Activated naive CD4-positive, alpha-beta T cell treated with anti-CD3 and anti-CD28 coated beads, Interleukin-2, amount 10 ng/mL, durations not matched to agents 7 days and 5 days (primary cell): ENCODE measurements around the gene OXLD1.
A peak's percentile ranks its signal among the peaks of the same experiment; 100 is the strongest.

ENCODE experiments used
- CTCF ChIA-PET: fragments of 350-600 bp; sonication (Branson Sonifier 250); formaldehyde crosslinking; loops from one replicate; lab custom pipeline; 2021; ENCODE audit warnings: antibody characterized with exemption; lab: Charles Lee
- DNase-seq: peaks from one replicate; pipeline ENCODE4 v3.0.0-alpha.2; 2020
- H3K27ac Mint-ChIP-seq: one replicate; pipeline ENCODE4 v1.8.0; 2021; ENCODE audit warnings: mild to moderate bottlenecking, moderate library complexity, mixed read lengths
- H3K27me3 Mint-ChIP-seq: one replicate; pipeline ENCODE4 v1.8.0; 2021; ENCODE audit warnings: mild to moderate bottlenecking, mixed read lengths
- H3K36me3 Mint-ChIP-seq: one replicate; pipeline ENCODE4 v1.8.0; 2021; ENCODE audit warnings: mixed read lengths
- H3K4me1 Mint-ChIP-seq: one replicate; pipeline ENCODE4 v1.8.0; 2021; ENCODE audit warnings: mixed read lengths
- H3K4me3 Mint-ChIP-seq: one replicate; pipeline ENCODE4 v1.8.0; 2021; ENCODE audit warnings: mild to moderate bottlenecking, moderate library complexity, mixed read lengths
- H3K9me3 Mint-ChIP-seq: one replicate; pipeline ENCODE4 v1.8.0; 2021; ENCODE audit warnings: mixed read lengths

OXLD1 gene

GRCh38 chr17:81706757-81707624 lies 40.6 kb upstream of the OXLD1 start:
- H3K36me3 Mint-ChIP-seq, result peaks cover 31% of the 10 kb centered on the region
- H3K9me3 Mint-ChIP-seq, result no peaks in the 10 kb centered on the region
- no peak overlapping the region for H3K4me3 Mint-ChIP-seq
- H3K4me1 Mint-ChIP-seq, result peaks cover 45% of the 10 kb centered on the region
- no peak overlapping the region for H3K27ac Mint-ChIP-seq
- no peak for DNase-seq
- CTCF ChIA-PET, result no interaction called here
- no peaks in the 10 kb centered on the region for H3K27me3 Mint-ChIP-seq

DNA sequence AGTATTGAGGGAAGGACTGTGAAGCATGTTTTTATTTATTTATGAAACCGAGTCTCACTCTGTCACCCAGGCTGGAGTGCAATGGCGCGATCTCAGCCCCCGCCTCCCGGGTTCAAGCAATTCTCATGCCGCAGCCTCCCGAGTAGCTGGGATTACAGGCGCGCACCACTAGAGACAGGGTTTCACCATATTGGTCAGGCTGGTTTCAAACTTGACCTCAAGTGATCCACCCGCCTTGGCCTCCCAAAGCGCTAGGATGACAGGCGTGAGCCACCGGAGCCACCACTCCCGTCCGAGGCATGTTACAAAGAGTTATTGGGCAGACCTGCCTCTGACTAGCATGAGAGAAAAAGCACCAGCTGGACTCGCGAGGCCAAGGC lies 39.8 kb upstream of the OXLD1 start:
- H3K4me1 Mint-ChIP-seq, result peaks cover 47% of the 10 kb centered on the region
- CTCF ChIA-PET, result no interaction called here
- no peaks in the 10 kb centered on the region for H3K27me3 Mint-ChIP-seq
- no peaks in the 10 kb centered on the region for H3K9me3 Mint-ChIP-seq
- peaks cover 37% of the 10 kb centered on the region for H3K36me3 Mint-ChIP-seq
- no peak for DNase-seq
- no peak overlapping the region for H3K4me3 Mint-ChIP-seq
- no peak overlapping the region for H3K27ac Mint-ChIP-seq

- no peak for DNase-seq
- Mint-ChIP-seq H3K36me3 (peaks cover 41% of the 10 kb centered on the region), H3K4me1 (peaks cover 47% of the 10 kb centered on the region), H3K4me3 (peak overlapping the region; percentile 21), H3K27ac (no peak overlapping the region), H3K9me3 (no peaks in the 10 kb centered on the region), H3K27me3 (no peaks in the 10 kb centered on the region)
- CTCF ChIA-PET, result no interaction called here
These were observed 39.3 kb upstream of the OXLD1 start for GRCh38 chr17:81705518-81706231.

GRCh38 chr17:81703747-81704654 lies 37.6 kb upstream of the OXLD1 start:
- Mint-ChIP-seq H3K27me3 (no peaks in the 10 kb centered on the region), H3K36me3 (peaks cover 44% of the 10 kb centered on the region), H3K9me3 (no peaks in the 10 kb centered on the region), H3K27ac (peak overlapping the region; percentile 89), H3K4me3 (peak overlapping the region; percentile 86), H3K4me1 (peaks cover 40% of the 10 kb centered on the region)
- peak; percentile 52 for DNase-seq
- CTCF ChIA-PET, result interaction anchor here (0.8 kb wide), 1 partner anchor 222 kb away, joined by 3 read pairs; no protein-coding TSS in a partner anchor

DNA sequence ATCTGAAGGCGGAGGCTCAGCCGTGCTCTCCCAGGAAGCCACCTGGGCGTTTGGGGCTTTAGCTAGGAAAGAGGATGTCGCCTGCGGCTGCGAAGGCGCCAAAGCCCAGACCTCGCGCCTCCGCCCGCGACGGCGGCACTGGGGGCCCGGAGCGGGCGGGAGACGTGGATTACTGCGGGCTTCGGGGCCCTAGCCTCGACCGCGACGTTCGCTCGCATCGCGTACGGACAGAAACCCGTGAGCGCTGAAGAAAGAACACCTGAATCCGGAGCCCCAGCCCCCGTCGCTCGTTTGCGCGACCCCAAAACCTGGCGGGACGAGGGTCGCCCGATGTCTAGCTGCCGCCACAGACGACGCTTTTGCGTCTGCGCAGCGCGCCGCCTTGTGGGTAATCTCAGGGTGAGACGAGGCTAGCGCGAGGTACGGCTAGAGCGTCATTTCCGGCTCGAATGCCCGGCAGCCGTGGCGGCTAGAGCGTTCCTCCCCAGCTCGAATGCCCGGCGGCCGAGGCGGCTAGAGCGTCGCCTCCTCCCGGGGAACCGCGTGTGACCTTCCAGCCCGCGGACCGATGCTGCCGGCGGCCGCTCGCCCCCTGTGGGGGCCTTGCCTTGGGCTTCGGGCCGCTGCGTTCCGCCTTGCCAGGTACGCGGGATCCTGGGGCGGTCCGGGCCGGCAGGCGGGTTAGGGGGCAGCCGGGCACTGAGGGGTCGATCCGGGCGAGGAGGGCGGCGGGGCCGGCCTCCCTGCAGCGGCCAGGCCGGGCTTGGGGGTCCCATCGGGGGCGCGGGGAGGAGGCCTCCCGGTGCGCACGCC lies 36.7 kb upstream of the OXLD1 start, which contains the start of gene MRPL12:
Gene MRPL12, plus strand, starts transcription at position 434 of the 813 bp plus-strand sequence. Its CDS starts 135 bp downstream, at position 569.
- Mint-ChIP-seq H3K27me3 (no peaks in the 10 kb centered on the region), H3K4me1 (peaks cover 42% of the 10 kb centered on the region), H3K27ac (peak within 1 kb of the TSS; percentile 97), H3K9me3 (no peaks in the 10 kb centered on the region), H3K4me3 (peak within 1 kb of the TSS; percentile 86), H3K36me3 (peaks cover 48% of the 10 kb centered on the region)
- CTCF ChIA-PET, result interaction anchor here (0.8 to 1.7 kb wide), 3 partner anchors 20 to 223 kb away, joined by 3 to 8 read pairs (median 4); partner anchors contain the start of genes ARL16 and HGS
- peak; percentile 93 for DNase-seq

- peak overlapping the region; percentile 97 for H3K27ac Mint-ChIP-seq
- CTCF ChIA-PET, result interaction anchor here (0.8 to 1.7 kb wide), 3 partner anchors 18 to 30 kb away, joined by 3 to 8 read pairs (median 4); partner anchors contain the start of genes ARL16 and HGS
- H3K4me1 Mint-ChIP-seq, result peaks cover 42% of the 10 kb centered on the region
- H3K36me3 Mint-ChIP-seq, result peaks cover 60% of the 10 kb centered on the region
- H3K27me3 Mint-ChIP-seq, result no peaks in the 10 kb centered on the region
- peak; percentile 42 for DNase-seq
- H3K9me3 Mint-ChIP-seq, result no peaks in the 10 kb centered on the region
- H3K4me3 Mint-ChIP-seq, result peak overlapping the region; percentile 86
These were observed 35.1 kb upstream of the OXLD1 start for GRCh38 chr17:81701288-81702071.

DNA sequence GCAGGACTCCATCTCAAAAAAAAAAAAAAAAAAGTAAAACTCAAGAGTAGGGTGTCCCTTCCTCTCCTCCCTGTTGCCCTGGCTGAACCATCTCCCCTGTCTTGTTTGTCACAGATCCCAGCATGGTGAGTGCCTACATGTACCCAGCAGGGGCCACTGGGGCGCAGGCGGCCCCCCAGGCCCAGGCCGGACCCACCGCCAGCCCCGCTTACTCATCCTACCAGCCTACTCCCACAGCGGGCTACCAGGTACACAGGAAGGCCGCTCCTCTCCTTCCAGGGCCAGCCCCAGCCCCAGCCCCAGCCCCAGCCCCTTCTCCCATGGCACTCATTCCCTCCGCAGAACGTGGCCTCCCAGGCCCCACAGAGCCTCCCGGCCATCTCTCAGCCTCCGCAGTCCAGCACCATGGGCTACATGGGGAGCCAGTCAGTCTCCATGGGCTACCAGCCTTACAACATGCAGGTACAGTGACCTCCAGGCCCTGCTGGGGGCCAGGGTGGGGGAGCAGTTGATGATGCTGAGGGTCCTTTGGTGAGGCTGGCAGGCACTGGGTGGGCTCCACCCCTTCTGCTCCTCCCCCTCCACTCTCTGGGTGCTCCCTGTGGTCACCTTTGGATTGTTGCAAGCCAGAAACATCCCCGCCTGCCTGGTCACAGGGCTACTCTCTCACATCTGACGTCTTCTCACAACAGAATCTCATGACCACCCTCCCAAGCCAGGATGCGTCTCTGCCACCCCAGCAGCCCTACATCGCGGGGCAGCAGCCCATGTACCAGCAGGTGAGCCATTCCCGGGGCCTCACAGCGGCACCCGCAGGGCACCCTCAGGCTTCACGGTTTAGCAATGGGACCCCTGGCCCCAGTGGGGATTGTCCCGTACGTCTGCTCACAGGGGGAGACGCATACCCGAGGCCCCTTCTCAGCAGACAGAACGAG lies 34.2 kb upstream of the OXLD1 start:
- Mint-ChIP-seq H3K36me3 (peaks cover 53% of the 10 kb centered on the region), H3K4me1 (peaks cover 35% of the 10 kb centered on the region), H3K27me3 (no peaks in the 10 kb centered on the region), H3K9me3 (no peaks in the 10 kb centered on the region), H3K27ac (no peak overlapping the region), H3K4me3 (peak overlapping the region; percentile 86)
- CTCF ChIA-PET, result no interaction called here
- DNase-seq, result no peak

- CTCF ChIA-PET, result interaction anchor here (1.5 kb wide), 1 partner anchor 14 kb away, joined by 3 read pairs; the partner anchor contains the start of genes ARL16 and HGS
- Mint-ChIP-seq H3K9me3 (no peaks in the 10 kb centered on the region), H3K4me3 (no peak overlapping the region), H3K27me3 (no peaks in the 10 kb centered on the region), H3K27ac (peak overlapping the region; percentile 2), H3K36me3 (peaks cover 41% of the 10 kb centered on the region), H3K4me1 (peaks cover 21% of the 10 kb centered on the region)
- no peak for DNase-seq
These were observed 31.0 kb upstream of the OXLD1 start for GRCh38 chr17:81697261-81698044.

- H3K4me1 Mint-ChIP-seq, result peaks cover 11% of the 10 kb centered on the region
- CTCF ChIA-PET, result no interaction called here
- H3K27me3 Mint-ChIP-seq, result no peaks in the 10 kb centered on the region
These were observed 30.0 kb upstream of the OXLD1 start for GRCh38 chr17:81696218-81696941.

DNA sequence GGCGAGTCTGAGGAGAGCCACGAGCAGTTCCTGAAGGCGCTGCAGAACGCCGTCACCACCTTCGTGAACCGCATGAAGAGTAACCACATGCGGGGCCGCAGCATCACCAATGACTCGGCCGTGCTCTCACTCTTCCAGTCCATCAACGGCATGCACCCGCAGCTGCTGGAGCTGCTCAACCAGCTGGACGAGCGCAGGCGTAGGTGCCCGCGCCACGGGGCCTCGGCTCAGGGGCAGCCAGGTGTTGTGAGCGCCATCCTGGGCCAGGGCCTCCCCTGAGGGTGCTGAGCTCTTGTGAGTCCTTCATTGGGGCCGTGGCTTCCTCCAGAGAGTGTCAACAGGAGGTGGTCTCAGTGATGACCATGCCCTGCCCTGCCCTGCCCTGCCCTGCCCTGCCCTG lies 29.4 kb upstream of the OXLD1 start:
- Mint-ChIP-seq H3K36me3 (peaks cover 40% of the 10 kb centered on the region), H3K27me3 (no peaks in the 10 kb centered on the region), H3K27ac (no peak overlapping the region), H3K9me3 (no peaks in the 10 kb centered on the region), H3K4me3 (no peak overlapping the region), H3K4me1 (peaks cover 5% of the 10 kb centered on the region)
- CTCF ChIA-PET, result interaction anchor here (1.3 kb wide), 1 partner anchor 20 kb away, joined by 4 read pairs; no protein-coding TSS in a partner anchor
- no peak for DNase-seq

More at GRCh38 chr17:81696218-81696941, 30.0 kb upstream of the OXLD1 start:
- no peaks in the 10 kb centered on the region for H3K9me3 Mint-ChIP-seq
- no peak overlapping the region for H3K27ac Mint-ChIP-seq
- H3K36me3 Mint-ChIP-seq, result peaks cover 38% of the 10 kb centered on the region
- no peak overlapping the region for H3K4me3 Mint-ChIP-seq
- DNase-seq, result no peak
